ENCODE data around the gene VAMP4.

VAMP4 gene

DNA sequence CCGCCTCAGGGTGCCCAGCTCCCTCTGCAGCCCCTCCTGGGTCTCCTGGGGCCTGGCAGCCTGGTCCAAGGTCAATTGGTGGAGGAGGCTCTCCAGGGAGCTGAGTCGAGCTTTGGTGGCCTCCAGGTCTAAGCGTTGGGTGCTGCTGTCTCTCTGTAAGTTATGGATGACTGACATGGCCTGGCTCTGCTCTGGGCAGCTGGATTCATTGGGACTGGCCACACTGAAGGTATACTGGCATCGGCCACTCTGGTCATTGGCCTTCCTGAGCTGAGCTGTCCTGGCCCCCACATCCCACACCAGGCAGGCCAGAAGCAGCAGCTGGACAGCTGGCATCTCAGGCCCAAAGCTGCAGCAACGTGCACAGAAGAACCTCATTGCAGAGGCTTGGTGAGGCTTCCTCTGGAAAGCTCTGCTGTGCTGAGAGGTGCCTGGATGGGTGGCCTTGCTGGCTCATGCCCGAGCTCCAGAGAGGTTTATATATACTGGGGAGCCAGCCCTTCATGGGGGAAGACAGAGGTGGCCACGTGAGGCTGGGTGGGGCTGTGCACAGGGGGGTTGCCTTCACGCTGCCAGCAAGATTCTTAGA is 89.5 kb downstream of the VAMP4 start, which contains the start of gene MYOC:
TSS of gene MYOC (minus strand) at position 455 of the 589 bp plus-strand sequence. CDS start at position 378, 77 bp downstream.
- no peak for DNase-seq (ENCODE audit: low read depth in 3 of 3)
